Upper lobe of left lung (tissue), 6 donors: Measurements from ENCODE around the gene DIAPH2. TPM values are rescaled to one million over a fixed set of nuclear protein-coding genes. Genes with fewer than 3 reads are reported as not detected.

Source experiments
- ATAC-seq, 2 donors: fragments of 200-7000 bp; cut with Tn5 transposase; one replicate each; pipeline ENCODE4 v1.9.1; 2022; ENCODE audit warnings: mild to moderate bottlenecking in 2 of 2, moderate library complexity in 2 of 2; ENCODE audit not compliant: low FRiP score in 2 of 2
- DNase-seq, 2 donors: peaks; one replicate each; pipeline ENCODE4 v3.0.0-alpha.2; 2019 to 2020
- H3K27ac ChIP-seq, 4 donors: fragments of 200-600 bp; sonication (generic); one replicate each; pipeline ENCODE4 v1.5.1; 2016 to 2019
- H3K27me3 ChIP-seq, 4 donors: fragments of 200-600 bp; sonication (generic); one replicate each; pipeline ENCODE4 v1.5.1; 2017 to 2019
- H3K36me3 ChIP-seq, 4 donors: fragments of 200-600 bp; sonication (generic); one replicate each; pipeline ENCODE4 v1.5.1; 2016 to 2019
- H3K4me1 ChIP-seq, 4 donors: fragments of 200-600 bp; sonication (generic); one replicate each; pipeline ENCODE4 v1.5.1; 2018 to 2019
- H3K4me3 ChIP-seq, 4 donors: fragments of 200-600 bp; sonication (generic); one replicate each; pipeline ENCODE4 v1.5.1; 2017 to 2019; ENCODE audit warnings: mild to moderate bottlenecking in 2 of 4, moderate library complexity in 1 of 4
- H3K9me3 ChIP-seq, 4 donors: fragments of 200-600 bp; sonication (generic); one replicate each; pipeline ENCODE4 v1.5.1; 2018 to 2019
- CTCF ChIP-seq, 6 experiments: fragments of 450-650 bp in 4 of 6; fragments of 200-600 bp in 2 of 6; sonication (generic) in 2 of 6; IDR thresholded peaks; one replicate each; pipeline ENCODE4 v1.5.1; 2016 to 2019; ENCODE audit warnings: antibody characterized with exemption in 6 of 6
- EP300 ChIP-seq, 4 donors: sonication (generic); formaldehyde crosslinking; IDR thresholded peaks; one replicate each; pipeline ENCODE4 v1.5.1; 2017; ENCODE audit warnings: antibody characterized with exemption in 4 of 4, control low read depth in 2 of 4
- POLR2A ChIP-seq, 4 donors: fragments of 450-650 bp; IDR thresholded peaks; one replicate each; pipeline ENCODE4 v1.5.1; 2016 to 2017; ENCODE audit warnings: antibody characterized with exemption in 4 of 4, mild to moderate bottlenecking in 2 of 4
- POLR2AphosphoS5 ChIP-seq, 2 donors: sonication (generic); formaldehyde crosslinking; IDR thresholded peaks; one replicate each; pipeline ENCODE4 v1.5.1; 2017; ENCODE audit warnings: antibody characterized with exemption in 2 of 2
- WGBS, 2 donors: methylation state at CpG; one replicate each; pipeline ENCODE4 v1.1.5; 2017 to 2018; 5-methylcytosine and 5-hydroxymethylcytosine counted together
- total RNA-seq, 6 donors: library from RNA; depleted of rRNA in 4 of 6; stranded (reverse); fragments of >200 nt in 4 of 6; gene quantifications; one replicate each; pipeline versions ENCODE4 v1.1.0 to v1.2.1, GENCODE V29; 2016 to 2021
- donor health status: DM: no; HTN: no; CAD: no; lungs with moderate emphysema.
- donor health status: DM: no; HTN: yes; CAD: no; lungs with severe emphysema.

The DIAPH2 gene
- total RNA-seq, 6 donors from 2014 or later = 22.5 to 107 (median 44.1) TPM

- H3K36me3 ChIP-seq = no peaks in the 10 kb centered on the region
- ATAC-seq (no peak), DNase-seq (no peak)
- H3K4me3 ChIP-seq = no peak overlapping the region
- H3K27ac ChIP-seq = no peak overlapping the region
- H3K27me3 ChIP-seq = no peaks in the 10 kb centered on the region
- no peaks in the 10 kb centered on the region for H3K4me1 ChIP-seq
- H3K9me3 ChIP-seq = no peaks in the 10 kb centered on the region
- no peak for TF ChIP-seq EP300 (IDR thresholded peaks at IDR 0.05)
- no peak for TF ChIP-seq POLR2AphosphoS5 (IDR thresholded peaks at IDR 0.05)
- TF ChIP-seq POLR2A (IDR thresholded peaks at IDR 0.05) = no peak
Observed at GRCh38 chrX:97387004-97387403, 702.4 kb downstream of the DIAPH2 start.

- no peak overlapping the region for H3K4me3 ChIP-seq
- H3K9me3 ChIP-seq = no peaks in the 10 kb centered on the region
- H3K36me3 ChIP-seq = no peaks in the 10 kb centered on the region
- ATAC-seq = no peak
- WGBS, 2 donors = 63 to 81% methylated on average over 3 of the region's 3 CpGs
- no peak for TF ChIP-seq POLR2AphosphoS5 (IDR thresholded peaks at IDR 0.05)
- TF ChIP-seq EP300 (IDR thresholded peaks at IDR 0.05) = no peak
- no peak overlapping the region for H3K27ac ChIP-seq
- no peak for DNase-seq
- no peaks in the 10 kb centered on the region for H3K4me1 ChIP-seq
- no peaks in the 10 kb centered on the region for H3K27me3 ChIP-seq
Observed at GRCh38 chrX:97389761-97390192, 705.1 kb downstream of the DIAPH2 start.

- Histone ChIP-seq H3K4me3 (no peak overlapping the region), H3K27ac (no peak overlapping the region), H3K9me3 (no peaks in the 10 kb centered on the region), H3K36me3 (no peaks in the 10 kb centered on the region), H3K4me1 (no peaks in the 10 kb centered on the region), H3K27me3 (no peaks in the 10 kb centered on the region)
- no peak for ATAC-seq
- TF ChIP-seq CTCF (IDR thresholded peaks at IDR 0.05) (no peak), POLR2AphosphoS5 (IDR thresholded peaks at IDR 0.05) (no peak), EP300 (IDR thresholded peaks at IDR 0.05) (no peak), POLR2A (IDR thresholded peaks at IDR 0.05) (no peak)
- DNase-seq = no peak
- 75 to 87% methylated on average over 3 of the region's 3 CpGs for WGBS, 2 donors
Observed at GRCh38 chrX:97397371-97397770, 712.7 kb downstream of the DIAPH2 start.

- no peak overlapping the region for H3K27ac ChIP-seq
- H3K9me3 ChIP-seq = no peaks in the 10 kb centered on the region
- H3K36me3 ChIP-seq = no peaks in the 10 kb centered on the region
- H3K27me3 ChIP-seq = no peaks in the 10 kb centered on the region
- no peak overlapping the region for H3K4me3 ChIP-seq
- 62 to 87% methylated on average over 3 of the region's 3 CpGs for WGBS, 2 donors
- ATAC-seq = no peak
- H3K4me1 ChIP-seq = no peaks in the 10 kb centered on the region
- TF ChIP-seq POLR2A (IDR thresholded peaks at IDR 0.05) (no peak), CTCF (IDR thresholded peaks at IDR 0.05) (no peak), EP300 (IDR thresholded peaks at IDR 0.05) (no peak), POLR2AphosphoS5 (IDR thresholded peaks at IDR 0.05) (no peak)
- DNase-seq = no peak
Observed at GRCh38 chrX:97398030-97398551, 713.4 kb downstream of the DIAPH2 start.

- WGBS, 2 donors = 31 to 47% methylated on average over 2 of the region's 2 CpGs
Observed at GRCh38 chrX:97399400-97399799, 714.8 kb downstream of the DIAPH2 start.

More at GRCh38 chrX:97399400-97399799, 714.8 kb downstream of the DIAPH2 start:
- H3K4me1 ChIP-seq = no peaks in the 10 kb centered on the region
- H3K36me3 ChIP-seq = no peaks in the 10 kb centered on the region
- DNase-seq (no peak), ATAC-seq (no peak)
- no peaks in the 10 kb centered on the region for H3K27me3 ChIP-seq
- H3K4me3 ChIP-seq = no peak overlapping the region
- TF ChIP-seq POLR2A (IDR thresholded peaks at IDR 0.05) = no peak
- no peak for TF ChIP-seq CTCF (IDR thresholded peaks at IDR 0.05)
- TF ChIP-seq EP300 (IDR thresholded peaks at IDR 0.05) = no peak
- no peak for TF ChIP-seq POLR2AphosphoS5 (IDR thresholded peaks at IDR 0.05)
- H3K9me3 ChIP-seq = no peaks in the 10 kb centered on the region
- H3K27ac ChIP-seq = no peak overlapping the region
